NB4 (cell line): Measurements from ENCODE around the gene TNS1.
A peak's percentile ranks its signal among the peaks of the same experiment; 100 is the strongest.

Experiments
- DNase-seq: peaks from one replicate; pipeline ENCODE4 v3.0.0; 2010; ENCODE audit warnings: low read depth
- H3K4me3 ChIP-seq: one replicate; pipeline ENCODE4 v1.5.1; 2011; ENCODE audit warnings: mild to moderate bottlenecking, low read depth, low read length, moderate library complexity
- MYC ChIP-seq: IDR thresholded peaks from 2 replicates; pipeline ENCODE4 v1.6.1; 2011; ENCODE audit warnings: low read depth, low read length
- POLR2A ChIP-seq: IDR thresholded peaks from 2 replicates; pipeline ENCODE4 v1.6.1; 2011; ENCODE audit warnings: mild to moderate bottlenecking; ENCODE audit not compliant: insufficient read length; ENCODE audit errors: extremely low read depth
- TF ChIP-seq, protein P1 (sequence below): IDR thresholded peaks from one replicate; pipeline ENCODE4 v1.5.1; 2012; ENCODE audit warnings: low read depth, low read length
- TF ChIP-seq, protein P2 (sequence below): IDR thresholded peaks from 2 replicates; pipeline ENCODE4 v1.6.1; 2011; ENCODE audit warnings: low read depth, low read length

Gene TNS1

DNA sequence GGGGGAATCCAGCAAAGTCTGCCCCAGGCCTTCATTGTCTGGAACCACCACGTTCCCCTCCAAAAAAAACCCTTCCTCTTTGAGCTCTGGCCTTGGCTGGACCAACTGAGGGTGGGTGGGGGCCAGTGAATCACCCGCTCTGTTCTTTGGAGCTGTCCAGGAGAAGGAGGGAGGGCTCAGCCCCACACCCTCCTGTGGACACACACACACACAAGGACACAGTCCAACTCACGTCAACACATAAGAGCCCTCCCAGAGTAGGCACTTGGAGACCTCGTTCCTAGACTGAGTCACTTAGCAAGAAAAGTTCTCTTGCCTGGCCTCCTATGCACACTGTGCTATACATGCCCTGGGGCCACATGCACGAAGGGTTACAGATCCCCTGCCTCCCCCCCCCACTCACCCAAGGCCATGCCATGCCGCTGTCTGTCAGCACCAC lies 1.2 kb upstream of the TNS1 start:
- H3K4me3 ChIP-seq = no peak overlapping the region

DNA sequence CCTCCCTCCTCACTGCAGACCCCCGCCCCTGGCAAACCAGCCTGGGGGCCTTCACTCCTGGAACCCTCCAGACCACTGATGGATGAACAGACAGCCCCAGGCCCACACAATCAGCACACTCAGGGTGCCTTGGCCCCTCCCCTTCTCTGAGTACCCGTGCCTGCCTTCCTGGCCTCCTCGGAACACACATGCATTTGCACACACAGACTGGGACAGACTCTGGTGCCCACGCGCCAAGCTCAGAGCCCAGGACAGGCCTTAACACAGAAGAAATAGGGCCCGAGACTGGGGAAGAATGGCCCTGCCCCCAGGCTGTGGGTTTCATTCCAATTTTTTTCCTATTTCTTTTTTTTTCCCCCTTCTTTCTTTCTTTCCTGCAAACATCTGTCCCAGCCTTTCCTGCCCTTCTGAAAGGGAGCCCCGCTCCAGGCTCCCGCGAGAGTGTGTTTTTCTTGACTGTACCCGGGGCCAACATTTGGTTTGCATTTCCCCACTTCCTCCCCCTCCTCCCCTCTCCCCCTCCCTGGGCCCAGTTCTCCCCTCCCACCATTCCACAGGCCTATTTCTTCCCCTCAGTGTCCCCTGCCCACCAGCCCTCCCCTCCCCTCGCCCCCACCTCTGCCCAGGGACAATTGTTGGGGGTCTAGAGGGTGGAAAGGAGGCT lies 618 bp upstream of the TNS1 start:
- DNase-seq = peak; percentile 52
- no peak overlapping the region for H3K4me3 ChIP-seq
- TF ChIP-seq, protein P1, sequence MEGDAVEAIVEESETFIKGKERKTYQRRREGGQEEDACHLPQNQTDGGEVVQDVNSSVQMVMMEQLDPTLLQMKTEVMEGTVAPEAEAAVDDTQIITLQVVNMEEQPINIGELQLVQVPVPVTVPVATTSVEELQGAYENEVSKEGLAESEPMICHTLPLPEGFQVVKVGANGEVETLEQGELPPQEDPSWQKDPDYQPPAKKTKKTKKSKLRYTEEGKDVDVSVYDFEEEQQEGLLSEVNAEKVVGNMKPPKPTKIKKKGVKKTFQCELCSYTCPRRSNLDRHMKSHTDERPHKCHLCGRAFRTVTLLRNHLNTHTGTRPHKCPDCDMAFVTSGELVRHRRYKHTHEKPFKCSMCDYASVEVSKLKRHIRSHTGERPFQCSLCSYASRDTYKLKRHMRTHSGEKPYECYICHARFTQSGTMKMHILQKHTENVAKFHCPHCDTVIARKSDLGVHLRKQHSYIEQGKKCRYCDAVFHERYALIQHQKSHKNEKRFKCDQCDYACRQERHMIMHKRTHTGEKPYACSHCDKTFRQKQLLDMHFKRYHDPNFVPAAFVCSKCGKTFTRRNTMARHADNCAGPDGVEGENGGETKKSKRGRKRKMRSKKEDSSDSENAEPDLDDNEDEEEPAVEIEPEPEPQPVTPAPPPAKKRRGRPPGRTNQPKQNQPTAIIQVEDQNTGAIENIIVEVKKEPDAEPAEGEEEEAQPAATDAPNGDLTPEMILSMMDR = no peak
- TF ChIP-seq, protein P2, sequence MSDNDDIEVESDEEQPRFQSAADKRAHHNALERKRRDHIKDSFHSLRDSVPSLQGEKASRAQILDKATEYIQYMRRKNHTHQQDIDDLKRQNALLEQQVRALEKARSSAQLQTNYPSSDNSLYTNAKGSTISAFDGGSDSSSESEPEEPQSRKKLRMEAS = no peak
- no peak for TF ChIP-seq POLR2A
- TF ChIP-seq MYC = no peak

More for the DNA sequence above, 1.2 kb upstream of the TNS1 start:
- DNase-seq = peak; percentile 39
- no peak for TF ChIP-seq MYC

DNA sequence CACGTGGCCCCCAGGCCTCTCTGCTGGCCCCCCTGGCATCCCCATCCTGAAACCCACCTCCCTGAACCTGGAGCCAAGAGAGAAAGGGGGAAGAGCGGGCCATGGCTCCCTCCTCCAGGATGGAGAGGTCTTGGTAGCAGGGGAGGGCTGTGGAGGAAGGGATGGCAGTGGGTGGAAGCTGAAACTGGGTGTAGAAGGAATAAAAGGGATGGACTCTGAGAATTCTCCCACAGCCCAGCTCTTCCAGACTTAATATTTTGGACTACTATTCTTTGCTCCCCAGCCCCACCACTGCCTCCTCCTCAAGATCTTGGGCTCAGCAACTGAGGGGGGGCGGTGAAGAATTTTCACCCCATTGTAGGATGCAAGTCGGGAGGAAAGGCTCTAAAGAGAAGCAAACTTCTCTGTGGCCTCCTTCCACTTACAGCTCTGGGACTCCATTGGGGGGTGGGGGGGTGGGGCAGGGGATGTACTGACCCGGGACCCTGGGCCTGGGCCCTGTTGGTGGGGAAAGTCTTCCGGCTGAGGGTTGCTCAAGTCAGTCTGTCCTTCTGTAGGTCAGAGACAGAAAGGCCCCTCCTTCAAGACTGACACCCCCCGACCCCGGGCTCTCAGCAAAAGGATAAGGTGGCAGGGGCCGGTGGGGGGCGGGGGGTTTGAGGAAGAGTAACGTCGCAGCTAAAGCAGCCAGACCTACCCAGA lies 501 bp downstream of the TNS1 start:
- TF ChIP-seq MYC = no peak
- TF ChIP-seq, protein P2 = no peak
- no peak for TF ChIP-seq POLR2A
- TF ChIP-seq, protein P1 = no peak
- DNase-seq = no peak
- no peak overlapping the region for H3K4me3 ChIP-seq

DNA sequence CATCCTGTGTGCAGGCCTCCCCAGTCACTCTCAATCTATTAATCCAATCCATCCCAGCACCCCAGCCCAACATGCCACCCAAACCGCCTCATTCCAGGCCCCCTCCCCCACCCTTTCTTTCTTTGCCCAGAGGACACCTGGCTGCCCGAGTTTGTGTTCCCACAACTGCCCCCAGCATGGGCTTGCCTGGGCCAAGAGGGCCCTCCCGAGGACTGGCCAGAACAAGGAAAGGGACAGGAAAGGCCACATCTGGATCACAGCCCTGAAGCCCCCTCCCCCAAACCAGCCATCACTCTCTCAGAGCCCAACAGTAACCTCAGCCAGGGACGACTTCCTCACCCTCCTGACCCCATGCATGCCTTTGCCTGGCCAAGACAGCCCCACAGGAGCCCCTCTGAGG lies 1.2 kb downstream of the TNS1 start:
- H3K4me3 ChIP-seq = no peak overlapping the region
- TF ChIP-seq, protein P2 = no peak
- TF ChIP-seq, protein P1 = no peak
- no peak for TF ChIP-seq POLR2A
- no peak for TF ChIP-seq MYC
- no peak for DNase-seq

DNA sequence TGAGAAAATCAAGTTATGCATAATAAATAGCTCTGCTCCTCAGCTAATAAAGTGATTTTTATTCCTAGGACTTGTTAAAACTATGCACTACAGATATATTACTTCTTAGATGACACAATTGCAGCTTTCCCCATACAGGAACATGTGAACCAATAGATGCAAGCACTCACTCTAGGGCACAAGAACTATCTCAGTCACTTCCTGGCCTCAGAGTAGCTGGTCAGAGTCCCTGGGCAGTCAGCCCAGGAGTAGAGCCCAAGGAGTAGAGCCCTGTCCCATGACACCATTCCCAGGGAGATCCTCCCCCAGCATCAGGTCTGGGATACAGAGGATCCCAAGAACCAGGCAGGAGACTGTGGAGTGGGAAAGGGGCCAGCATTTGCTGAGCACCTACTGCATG lies 2.7 kb downstream of the TNS1 start:
- TF ChIP-seq POLR2A (no peak), MYC (no peak)
- TF ChIP-seq, protein P1 = no peak
- TF ChIP-seq, protein P2 = no peak
- no peak for DNase-seq
- no peak overlapping the region for H3K4me3 ChIP-seq

DNA sequence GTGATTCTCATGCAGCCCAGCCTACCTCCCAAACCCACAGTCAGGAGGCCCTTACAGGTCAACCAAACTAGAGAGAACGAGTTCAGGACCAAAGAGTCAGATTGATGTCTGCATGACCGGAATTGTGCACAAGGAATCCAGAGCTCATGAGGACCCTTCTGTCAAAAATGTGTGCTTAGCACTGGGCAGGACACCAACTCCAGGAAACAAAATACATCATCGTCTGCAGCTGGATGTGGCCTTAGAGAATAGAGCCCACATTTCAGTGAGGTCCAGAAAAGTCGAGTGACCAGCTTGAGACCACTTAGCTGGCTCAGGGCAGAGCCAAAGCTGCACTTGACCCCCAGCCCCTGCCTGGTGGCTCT lies 3.2 kb downstream of the TNS1 start:
- TF ChIP-seq, protein P2 = no peak
- TF ChIP-seq POLR2A = no peak
- TF ChIP-seq MYC = no peak
- TF ChIP-seq, protein P1 = no peak
- no peak for DNase-seq
- no peak overlapping the region for H3K4me3 ChIP-seq
